Thymus (tissue), 11 donors: ENCODE results near the gene UBE3C. TPM values are rescaled to one million over a fixed set of nuclear protein-coding genes. Genes with fewer than 3 reads are reported as not detected.

ENCODE experiments used
- DNase-seq, 9 donors: peaks; one replicate each; pipeline ENCODE4 v3.0.0-alpha.2; 2013; ENCODE audit warnings: low spot score in 9 of 9, low read depth in 6 of 9, missing footprints in 1 of 9
- H3K27ac ChIP-seq, 2 donors: one replicate each; pipeline ENCODE4 v1.5.1; 2013; ENCODE audit warnings: control low read depth in 1 of 2, low read depth in 1 of 2, low read length in 1 of 2, mild to moderate bottlenecking in 1 of 2, moderate library complexity in 1 of 2
- H3K27me3 ChIP-seq, 2 donors: one replicate each; pipeline ENCODE4 v1.5.1; 2013; ENCODE audit warnings: low read length in 1 of 2; ENCODE audit not compliant: control insufficient read depth in 2 of 2, insufficient read depth in 1 of 2
- H3K36me3 ChIP-seq, 2 donors: one replicate each; pipeline ENCODE4 v1.5.1; 2013; ENCODE audit warnings: low read length in 1 of 2, mild to moderate bottlenecking in 1 of 2, moderate library complexity in 1 of 2; ENCODE audit not compliant: control insufficient read depth in 2 of 2, insufficient read depth in 2 of 2
- H3K4me1 ChIP-seq, 2 donors: one replicate each; pipeline ENCODE4 v1.5.1; 2013; ENCODE audit warnings: low read length in 2 of 2; ENCODE audit not compliant: control insufficient read depth in 2 of 2, insufficient read depth in 2 of 2
- H3K4me3 ChIP-seq, 2 donors: one replicate each; pipeline ENCODE4 v1.5.1; 2013; ENCODE audit warnings: low read length in 2 of 2, control low read depth in 1 of 2, mild to moderate bottlenecking in 1 of 2
- H3K9me3 ChIP-seq, 2 donors: one replicate each; pipeline ENCODE4 v1.5.1; 2013; ENCODE audit warnings: low read length in 1 of 2, mild to moderate bottlenecking in 1 of 2; ENCODE audit not compliant: control insufficient read depth in 2 of 2, insufficient read depth in 1 of 2
- WGBS: extraction: QIAGEN DNeasy Blood & Tissue Kit; methylation state at CpG from one replicate; pipeline ENCODE4 v1.1.7; 2013; 5-methylcytosine and 5-hydroxymethylcytosine counted together
- polyA plus RNA-seq: library from polyadenylated mRNA; stranded (reverse); fragments of 200-250 nt; gene quantifications from one replicate; pipeline ENCODE4 v1.2.3, GENCODE V29; 2013
- total RNA-seq: library from RNA; stranded (reverse); fragments of 120-200 nt; gene quantifications from one replicate; pipeline ENCODE4 v1.2.4, GENCODE V29; 2013
- donor health status: healthy.

Gene UBE3C
- total and polyA plus RNA-seq, 2 donors = 19.6 to 25.6 TPM

- peak overlapping the region; percentile 64 to 85 for H3K4me3 ChIP-seq
- H3K27me3 ChIP-seq = no peaks in the 10 kb centered on the region
- H3K4me1 ChIP-seq = peaks cover 14 to 20% of the 10 kb centered on the region in 2 donors
- DNase-seq = peak in 4 of 9 donors; percentile 3 to 42 (median 23)
- peak overlapping the region; percentile 82 to 97 for H3K27ac ChIP-seq
- no peaks in the 10 kb centered on the region for H3K9me3 ChIP-seq
- H3K36me3 ChIP-seq = peaks cover 11 to 29% of the 10 kb centered on the region in 2 donors
- 1% methylated on average over 74 of the region's 74 CpGs for WGBS
Measured at GRCh38 chr7:157139111-157139809, 534 bp downstream of the UBE3C start.

GRCh38 chr7:157139810-157140510 is 1.2 kb downstream of the UBE3C start:
- Histone ChIP-seq H3K4me1 (peaks cover 14 to 20% of the 10 kb centered on the region in 2 donors), H3K27me3 (no peaks in the 10 kb centered on the region), H3K4me3 (peak overlapping the region; percentile 64 to 85), H3K27ac (peak overlapping the region; percentile 68 to 97), H3K36me3 (peaks cover 13 to 29% of the 10 kb centered on the region in 2 donors), H3K9me3 (no peaks in the 10 kb centered on the region)
- 19% methylated on average over 19 of the region's 19 CpGs for WGBS
- peak in 3 of 9 donors; percentile 18 to 70 (median 30) for DNase-seq

GRCh38 chr7:157140511-157140905 is 1.8 kb downstream of the UBE3C start:
- H3K4me1 ChIP-seq = peaks cover 14 to 20% of the 10 kb centered on the region in 2 donors

GRCh38 chr7:157141525-157142060 is 2.9 kb downstream of the UBE3C start:
- Histone ChIP-seq H3K4me3 (no peak overlapping the region), H3K27me3 (no peaks in the 10 kb centered on the region), H3K4me1 (peaks cover 14 to 20% of the 10 kb centered on the region in 2 donors), H3K27ac (no peak overlapping the region), H3K36me3 (peaks cover 14 to 29% of the 10 kb centered on the region in 2 donors), H3K9me3 (no peaks in the 10 kb centered on the region)
- no peak for DNase-seq
- WGBS = 93% methylated on average over 16 of the region's 16 CpGs

More at GRCh38 chr7:157140511-157140905, 1.8 kb downstream of the UBE3C start:
- peaks cover 13 to 29% of the 10 kb centered on the region in 2 donors for H3K36me3 ChIP-seq
- 80% methylated on average over 10 of the region's 10 CpGs for WGBS
- H3K27me3 ChIP-seq = no peaks in the 10 kb centered on the region
- H3K27ac ChIP-seq = no peak overlapping the region
- peak overlapping the region in 1 of 2 donors; percentile 85 for H3K4me3 ChIP-seq
- no peak for DNase-seq
- no peaks in the 10 kb centered on the region for H3K9me3 ChIP-seq

GRCh38 chr7:157143788-157144187 is 5.1 kb downstream of the UBE3C start:
- 93% methylated on average over 8 of the region's 8 CpGs for WGBS
- DNase-seq = no peak
- H3K36me3 ChIP-seq = peaks cover 16 to 29% of the 10 kb centered on the region in 2 donors
- H3K27ac ChIP-seq = no peak overlapping the region
- no peak overlapping the region for H3K4me3 ChIP-seq
- no peaks in the 10 kb centered on the region for H3K9me3 ChIP-seq
- H3K27me3 ChIP-seq = no peaks in the 10 kb centered on the region
- H3K4me1 ChIP-seq = peaks cover 14 to 20% of the 10 kb centered on the region in 2 donors

- H3K4me1 ChIP-seq = no peaks in the 10 kb centered on the region
- H3K27ac ChIP-seq = no peak overlapping the region
- H3K36me3 ChIP-seq = peaks cover 4 to 13% of the 10 kb centered on the region in 2 donors
- no peak overlapping the region for H3K4me3 ChIP-seq
- WGBS = 96% methylated on average over 4 of the region's 4 CpGs
- H3K27me3 ChIP-seq = no peaks in the 10 kb centered on the region
- H3K9me3 ChIP-seq = no peaks in the 10 kb centered on the region
- DNase-seq = no peak
Measured at GRCh38 chr7:157149317-157149716, 10.6 kb downstream of the UBE3C start.

- Histone ChIP-seq H3K27me3 (no peaks in the 10 kb centered on the region), H3K36me3 (peaks cover 4 to 10% of the 10 kb centered on the region in 2 donors), H3K27ac (no peak overlapping the region), H3K9me3 (no peaks in the 10 kb centered on the region), H3K4me1 (no peaks in the 10 kb centered on the region), H3K4me3 (no peak overlapping the region)
- 90% methylated on average over 15 of the region's 15 CpGs for WGBS
- DNase-seq = no peak
Measured at GRCh38 chr7:157150882-157151281, 12.2 kb downstream of the UBE3C start.

GRCh38 chr7:157151626-157152339 is 13.1 kb downstream of the UBE3C start:
- 95% methylated on average over 5 of the region's 5 CpGs for WGBS
- Histone ChIP-seq H3K27ac (no peak overlapping the region), H3K36me3 (peaks cover 4 to 8% of the 10 kb centered on the region in 2 donors), H3K4me1 (no peaks in the 10 kb centered on the region), H3K4me3 (no peak overlapping the region), H3K27me3 (no peaks in the 10 kb centered on the region), H3K9me3 (no peaks in the 10 kb centered on the region)
- DNase-seq = peak in 1 of 9 donors; percentile 16
